C4-2B (cell line): ENCODE results near the gene RELL2.

Experiments
- H3K27ac ChIP-seq: fragments of 450-650 bp; 2 replicates; pipeline ENCODE4 v1.5.1; 2017
- ZFX ChIP-seq: fragments of 450-650 bp; IDR thresholded peaks from 2 replicates; pipeline ENCODE4 v1.6.1; 2017
- TF ChIP-seq, protein P1 (sequence below): fragments of 450-650 bp; conservative IDR thresholded peaks from 2 replicates; pipeline ENCODE4 v1.5.1; 2017; ENCODE audit warnings: mild to moderate bottlenecking

Gene RELL2

GRCh38 chr5:141634720-141635119 lies 2.1 kb upstream of the RELL2 start:
- no peak overlapping the region for H3K27ac ChIP-seq
- no peak for TF ChIP-seq ZFX
- TF ChIP-seq, protein P1, sequence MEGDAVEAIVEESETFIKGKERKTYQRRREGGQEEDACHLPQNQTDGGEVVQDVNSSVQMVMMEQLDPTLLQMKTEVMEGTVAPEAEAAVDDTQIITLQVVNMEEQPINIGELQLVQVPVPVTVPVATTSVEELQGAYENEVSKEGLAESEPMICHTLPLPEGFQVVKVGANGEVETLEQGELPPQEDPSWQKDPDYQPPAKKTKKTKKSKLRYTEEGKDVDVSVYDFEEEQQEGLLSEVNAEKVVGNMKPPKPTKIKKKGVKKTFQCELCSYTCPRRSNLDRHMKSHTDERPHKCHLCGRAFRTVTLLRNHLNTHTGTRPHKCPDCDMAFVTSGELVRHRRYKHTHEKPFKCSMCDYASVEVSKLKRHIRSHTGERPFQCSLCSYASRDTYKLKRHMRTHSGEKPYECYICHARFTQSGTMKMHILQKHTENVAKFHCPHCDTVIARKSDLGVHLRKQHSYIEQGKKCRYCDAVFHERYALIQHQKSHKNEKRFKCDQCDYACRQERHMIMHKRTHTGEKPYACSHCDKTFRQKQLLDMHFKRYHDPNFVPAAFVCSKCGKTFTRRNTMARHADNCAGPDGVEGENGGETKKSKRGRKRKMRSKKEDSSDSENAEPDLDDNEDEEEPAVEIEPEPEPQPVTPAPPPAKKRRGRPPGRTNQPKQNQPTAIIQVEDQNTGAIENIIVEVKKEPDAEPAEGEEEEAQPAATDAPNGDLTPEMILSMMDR: no peak

DNA sequence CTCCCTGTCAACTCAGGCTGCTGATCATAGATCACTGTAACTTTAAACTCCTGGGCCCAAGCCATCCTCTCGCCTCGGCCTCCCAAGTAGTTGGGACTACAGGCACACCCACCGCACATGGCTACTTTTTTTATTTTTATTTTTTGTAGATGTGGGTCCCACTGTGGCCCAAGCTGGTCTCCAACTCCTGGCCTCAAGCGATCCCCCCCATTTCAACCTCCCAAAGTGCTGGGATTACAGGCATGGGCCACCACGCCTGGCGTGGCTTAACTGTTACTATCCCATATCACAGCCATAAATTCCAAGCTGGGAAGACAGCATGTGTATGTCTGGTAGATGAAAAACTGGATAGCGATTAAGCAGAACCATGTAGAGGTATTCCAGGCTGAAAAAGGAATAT lies 1.2 kb upstream of the RELL2 start:
- TF ChIP-seq, protein P1: no peak
- TF ChIP-seq ZFX: no peak
- H3K27ac ChIP-seq: peak overlapping the region; percentile 73

GRCh38 chr5:141636106-141636412 lies 738 bp upstream of the RELL2 start:
- no peak for TF ChIP-seq ZFX
- TF ChIP-seq, protein P1: no peak
- H3K27ac ChIP-seq: peak overlapping the region; percentile 73

DNA sequence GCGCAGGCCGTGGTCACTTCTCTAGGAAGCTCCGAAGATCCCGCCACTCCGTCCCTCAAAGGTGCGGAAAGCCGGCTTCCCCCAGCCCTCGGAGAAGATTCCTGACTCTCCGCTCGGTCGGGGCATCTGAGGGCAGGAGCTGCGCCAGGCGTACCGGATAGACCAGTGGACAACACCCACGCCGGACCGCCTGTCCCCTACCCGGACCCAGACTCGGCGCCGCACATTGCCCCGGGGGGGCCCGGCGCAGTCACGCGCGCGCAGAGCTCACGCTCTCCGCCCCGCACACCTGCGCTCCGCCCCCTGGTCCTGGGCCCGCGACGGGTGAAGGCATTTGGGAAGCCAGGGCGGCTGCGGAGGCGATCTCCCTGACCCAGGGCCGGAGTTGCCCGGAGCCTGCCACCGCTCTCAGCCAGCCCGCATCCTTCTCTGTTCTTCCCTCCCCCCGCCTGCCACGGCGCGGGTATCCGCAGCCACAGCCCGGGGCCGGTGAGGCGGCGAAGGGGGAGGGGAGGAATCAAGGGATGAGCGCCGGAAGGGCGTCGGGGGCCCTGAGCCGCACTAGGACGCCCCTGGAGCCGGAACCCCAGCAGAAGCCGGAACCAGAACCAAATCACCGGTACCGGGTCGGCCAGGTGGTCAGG lies 448 bp downstream of the RELL2 start:
- no peak for TF ChIP-seq ZFX
- TF ChIP-seq, protein P1: no peak
- peak overlapping the region; percentile 73 for H3K27ac ChIP-seq

GRCh38 chr5:141637767-141638419 lies 1.1 kb downstream of the RELL2 start:
- TF ChIP-seq, protein P1: peak; percentile 28
- TF ChIP-seq ZFX: 0 out of 2 replicates have a peak, but pooled peaks have one; percentile 34
- peak overlapping the region; percentile 73 for H3K27ac ChIP-seq

- no peak for TF ChIP-seq ZFX
- TF ChIP-seq, protein P1: no peak
- no peak overlapping the region for H3K27ac ChIP-seq
Observed at GRCh38 chr5:141638771-141639170, 2.0 kb downstream of the RELL2 start.

DNA sequence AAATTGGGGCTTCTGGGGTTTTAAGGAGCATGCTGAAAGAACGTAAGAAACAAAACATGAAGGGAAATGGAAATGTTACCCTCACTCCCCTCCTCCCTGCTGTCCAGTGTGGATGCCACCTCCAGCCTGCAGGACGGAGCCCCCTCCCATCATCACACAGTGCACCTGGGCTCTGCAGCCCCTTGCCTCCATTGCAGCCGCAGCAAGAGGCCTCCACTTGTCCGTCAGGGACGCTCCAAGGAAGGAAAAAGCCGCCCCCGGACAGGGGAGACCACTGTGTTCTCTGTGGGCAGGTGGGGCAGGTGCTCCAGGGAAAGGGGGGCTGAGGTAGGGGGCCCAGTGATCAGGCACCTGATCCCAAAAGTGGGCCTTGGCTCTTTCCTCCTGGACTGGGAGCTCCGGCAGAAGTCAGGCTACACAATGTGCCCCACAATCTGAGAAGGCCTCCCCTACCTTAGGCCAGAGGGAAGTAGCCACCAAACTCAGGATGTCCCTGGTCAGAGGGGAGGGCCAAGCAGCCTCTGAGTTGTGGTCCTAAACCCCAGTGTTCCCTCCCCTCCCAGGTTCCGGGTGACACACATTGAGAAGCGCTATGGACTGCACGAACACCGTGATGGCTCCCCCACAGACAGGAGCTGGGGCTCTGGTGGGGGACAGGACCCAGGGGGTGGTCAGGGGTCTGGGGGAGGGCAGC lies 2.7 kb downstream of the RELL2 start:
- H3K27ac ChIP-seq: no peak overlapping the region
- no peak for TF ChIP-seq ZFX
- TF ChIP-seq, protein P1: no peak
